ENCODE measurements around the gene ADIG. TPM values are rescaled to one million over a fixed set of nuclear protein-coding genes. Genes with fewer than 3 reads are reported as not detected.

The ADIG gene
- total and polyA plus RNA-seq, 2 of the 8 experiments (the other 6 are each of a cell fraction or from before 2014, with no cell fraction given): not detected

- TF ChIP-seq TAF1 (IDR thresholded peaks at IDR 0.05; ENCODE audit: low read depth, low read length) (no peak), MAX (IDR thresholded peaks at IDR 0.05) (no peak), SP2 (IDR thresholded peaks at IDR 0.05; ENCODE audit: low read length) (no peak)
- TF ChIP-seq, protein P1, sequence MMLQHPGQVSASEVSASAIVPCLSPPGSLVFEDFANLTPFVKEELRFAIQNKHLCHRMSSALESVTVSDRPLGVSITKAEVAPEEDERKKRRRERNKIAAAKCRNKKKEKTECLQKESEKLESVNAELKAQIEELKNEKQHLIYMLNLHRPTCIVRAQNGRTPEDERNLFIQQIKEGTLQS (IDR thresholded peaks at IDR 0.05; ENCODE audit: insufficient read depth, low read depth, low read length): no peak
Measured at GRCh38 chr20:38536310-38536709, 44.7 kb upstream of the ADIG start (continued).
